RWPE2 (cell line): ENCODE measurements around the gene RNASEH2B.
A peak's percentile ranks its signal among the peaks of the same experiment; 100 is the strongest.

Experiments
- ATAC-seq: fragments of 200-7000 bp; cut with Tn5 transposase; 3 replicates; pipeline ENCODE4 v1.9.1; 2021; ENCODE audit warnings: low read depth
- DNase-seq: peaks from one replicate; pipeline ENCODE4 v3.0.0-alpha.2; 2020; ENCODE audit warnings: low spot score
- H3K27ac ChIP-seq: fragments of 450-650 bp; 2 replicates; pipeline ENCODE4 v1.5.1; 2017; ENCODE audit warnings: mild to moderate bottlenecking; ENCODE audit not compliant: poor library complexity, severe bottlenecking
- H3K27me3 ChIP-seq: fragments of 250-450 bp; sonication (Bioruptor Pico); 2 replicates; pipeline ENCODE4 v1.5.1; 2021; ENCODE audit warnings: mild to moderate bottlenecking, moderate library complexity; ENCODE audit not compliant: insufficient read depth, poor library complexity, severe bottlenecking
- H3K36me3 ChIP-seq: fragments of 250-450 bp; sonication (Bioruptor Pico); 2 replicates; pipeline ENCODE4 v1.5.1; 2020; ENCODE audit warnings: low read depth, mild to moderate bottlenecking, moderate library complexity
- H3K4me1 ChIP-seq: fragments of 250-450 bp; sonication (Bioruptor Pico); 2 replicates; pipeline ENCODE4 v1.5.1; 2021; ENCODE audit warnings: mild to moderate bottlenecking, moderate library complexity; ENCODE audit not compliant: insufficient read depth, poor library complexity, severe bottlenecking
- H3K4me3 ChIP-seq: fragments of 250-450 bp; sonication (Bioruptor Pico); 2 replicates; pipeline ENCODE4 v1.5.1; 2021; ENCODE audit warnings: mild to moderate bottlenecking, moderate library complexity; ENCODE audit not compliant: severe bottlenecking
- H3K9me3 ChIP-seq: fragments of 250-450 bp; sonication (Bioruptor Pico); 2 replicates; pipeline ENCODE4 v1.5.1; 2021; ENCODE audit warnings: mild to moderate bottlenecking, moderate library complexity; ENCODE audit not compliant: severe bottlenecking
- TF ChIP-seq, protein P1 (sequence below): fragments of 450-650 bp; IDR thresholded peaks from one replicate; pipeline ENCODE4 v1.5.1; 2017; ENCODE audit warnings: mild to moderate bottlenecking, moderate library complexity; ENCODE audit not compliant: poor library complexity, severe bottlenecking

The RNASEH2B gene

DNA sequence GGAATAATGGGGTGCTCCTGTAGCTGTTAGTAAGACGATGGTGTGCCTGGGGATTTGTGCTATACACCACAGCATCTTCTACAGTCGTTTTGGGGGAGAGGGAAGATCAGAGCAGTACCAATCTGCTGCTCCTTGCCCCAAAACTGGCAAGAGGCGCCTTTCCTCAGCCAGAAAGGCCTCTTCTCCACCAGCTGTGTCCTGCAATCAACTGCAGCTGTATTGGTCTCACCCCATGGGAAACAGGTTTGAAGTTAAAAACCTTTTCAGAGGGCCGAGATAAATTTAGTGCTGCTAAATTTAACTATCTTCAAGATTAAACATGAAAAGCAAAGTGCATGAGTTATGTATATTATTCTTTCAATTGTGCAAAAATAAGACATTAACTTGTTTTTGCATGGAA lies 1.2 kb upstream of the RNASEH2B start:
- no peaks in the 10 kb centered on the region for H3K9me3 ChIP-seq
- H3K36me3 ChIP-seq, result no peaks in the 10 kb centered on the region
- peaks cover 10% of the 10 kb centered on the region for H3K4me1 ChIP-seq
- H3K27me3 ChIP-seq, result no peaks in the 10 kb centered on the region
- TF ChIP-seq, protein P1, sequence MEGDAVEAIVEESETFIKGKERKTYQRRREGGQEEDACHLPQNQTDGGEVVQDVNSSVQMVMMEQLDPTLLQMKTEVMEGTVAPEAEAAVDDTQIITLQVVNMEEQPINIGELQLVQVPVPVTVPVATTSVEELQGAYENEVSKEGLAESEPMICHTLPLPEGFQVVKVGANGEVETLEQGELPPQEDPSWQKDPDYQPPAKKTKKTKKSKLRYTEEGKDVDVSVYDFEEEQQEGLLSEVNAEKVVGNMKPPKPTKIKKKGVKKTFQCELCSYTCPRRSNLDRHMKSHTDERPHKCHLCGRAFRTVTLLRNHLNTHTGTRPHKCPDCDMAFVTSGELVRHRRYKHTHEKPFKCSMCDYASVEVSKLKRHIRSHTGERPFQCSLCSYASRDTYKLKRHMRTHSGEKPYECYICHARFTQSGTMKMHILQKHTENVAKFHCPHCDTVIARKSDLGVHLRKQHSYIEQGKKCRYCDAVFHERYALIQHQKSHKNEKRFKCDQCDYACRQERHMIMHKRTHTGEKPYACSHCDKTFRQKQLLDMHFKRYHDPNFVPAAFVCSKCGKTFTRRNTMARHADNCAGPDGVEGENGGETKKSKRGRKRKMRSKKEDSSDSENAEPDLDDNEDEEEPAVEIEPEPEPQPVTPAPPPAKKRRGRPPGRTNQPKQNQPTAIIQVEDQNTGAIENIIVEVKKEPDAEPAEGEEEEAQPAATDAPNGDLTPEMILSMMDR, result no peak
- no peak for DNase-seq
- no peak for ATAC-seq
- no peak overlapping the region for H3K4me3 ChIP-seq
- no peak overlapping the region for H3K27ac ChIP-seq

DNA sequence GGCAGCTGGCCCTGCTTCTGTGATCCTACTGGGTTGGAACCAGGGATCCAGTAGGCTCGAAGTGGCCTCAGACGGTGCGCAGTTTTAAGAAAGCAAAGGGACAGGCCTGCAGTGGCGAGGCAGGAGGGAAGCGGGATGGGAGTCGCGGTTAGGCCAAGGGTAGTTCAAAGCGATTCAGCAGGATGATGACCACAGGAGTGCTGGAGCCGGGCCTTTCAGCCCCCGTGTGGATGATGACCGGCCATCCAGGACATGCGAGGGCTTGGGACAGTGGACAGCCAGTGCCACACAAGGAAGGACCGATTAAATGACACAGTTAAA lies 854 bp downstream of the RNASEH2B start:
- ATAC-seq (peak; percentile 47), DNase-seq (no peak)
- Histone ChIP-seq H3K27ac (peak overlapping the region; percentile 46), H3K27me3 (no peaks in the 10 kb centered on the region), H3K4me3 (peak overlapping the region; percentile 67), H3K9me3 (no peaks in the 10 kb centered on the region), H3K36me3 (no peaks in the 10 kb centered on the region; the same call in 1 of the 2 replicates), H3K4me1 (peaks cover 10% of the 10 kb centered on the region)
- TF ChIP-seq, protein P1, result no peak

- Histone ChIP-seq H3K27ac (peak overlapping the region; percentile 46), H3K9me3 (no peaks in the 10 kb centered on the region), H3K4me3 (peak overlapping the region; percentile 67), H3K36me3 (no peaks in the 10 kb centered on the region; the same call in 1 of the 2 replicates), H3K27me3 (no peaks in the 10 kb centered on the region), H3K4me1 (peaks cover 10% of the 10 kb centered on the region)
- DNase-seq, result no peak
- TF ChIP-seq, protein P1, result no peak
- 0 out of 3 replicates have a peak, but pooled peaks have one; percentile 6 for ATAC-seq
These were observed 1.6 kb downstream of the RNASEH2B start for GRCh38 chr13:50911081-50911631.

- TF ChIP-seq, protein P1, result peak; percentile 84
- peak; percentile 57 for DNase-seq
- Histone ChIP-seq H3K4me1 (peaks cover 10% of the 10 kb centered on the region), H3K27me3 (no peaks in the 10 kb centered on the region), H3K9me3 (no peaks in the 10 kb centered on the region), H3K36me3 (no peaks in the 10 kb centered on the region; the same call in 1 of the 2 replicates), H3K4me3 (no peak overlapping the region), H3K27ac (no peak overlapping the region)
- peak; percentile 31; the same call in 1 of the 3 replicates for ATAC-seq
These were observed 2.6 kb downstream of the RNASEH2B start for GRCh38 chr13:50911937-50912795.

DNA sequence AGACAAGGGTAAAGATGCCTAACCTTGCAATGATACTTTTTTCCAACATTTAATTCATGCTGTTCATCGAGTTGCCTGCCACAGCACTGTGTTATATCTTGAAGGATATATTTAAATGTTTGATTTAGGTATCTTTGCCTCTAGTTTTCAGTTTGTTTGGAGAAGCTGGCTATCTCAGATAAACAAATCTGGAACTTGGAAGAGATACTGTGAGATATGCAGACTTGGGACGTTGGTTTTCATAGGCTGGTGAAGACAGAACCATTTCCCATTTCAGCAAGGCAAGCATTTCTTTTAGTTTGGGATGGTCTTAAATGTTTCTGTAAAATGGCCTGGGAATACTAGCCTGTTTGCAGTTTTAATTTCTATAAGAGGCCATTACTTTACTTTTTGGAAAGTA lies 3.3 kb downstream of the RNASEH2B start:
- no peak for ATAC-seq

More for the DNA sequence above, 3.3 kb downstream of the RNASEH2B start:
- H3K36me3 ChIP-seq, result no peaks in the 10 kb centered on the region; the same call in 1 of the 2 replicates
- no peak overlapping the region for H3K27ac ChIP-seq
- H3K27me3 ChIP-seq, result no peaks in the 10 kb centered on the region
- H3K9me3 ChIP-seq, result no peaks in the 10 kb centered on the region
- H3K4me3 ChIP-seq, result no peak overlapping the region
- TF ChIP-seq, protein P1, result no peak
- no peak for DNase-seq
- peaks cover 10% of the 10 kb centered on the region for H3K4me1 ChIP-seq
